Heart left ventricle (tissue), 13 donors: Measurements from ENCODE around the gene ATP2B2.

ENCODE experiments used
- POLR2A ChIP-seq, 2 donors: fragments of 450-650 bp; IDR thresholded peaks; one replicate each; pipeline ENCODE4 v1.6.1; 2017; ENCODE audit warnings: antibody characterized with exemption in 2 of 2, mild to moderate bottlenecking in 2 of 2, moderate library complexity in 2 of 2
- TF ChIP-seq, protein P1 (sequence below), 12 donors: fragments of 200-600 bp; sonication (generic) in 4 of 12; IDR thresholded peaks; one replicate each; pipeline versions ENCODE4 v1.5.0 to v1.8.0; 2018 to 2022; ENCODE audit warnings: antibody characterized with exemption in 12 of 12, mild to moderate bottlenecking in 5 of 12
- donor health status: ischemic (EF 13 %, LVEDD 7.1; RV severe dilation, severe dysfunction).
- donor health status: DM: no; HTN: yes; CAD: no.
- donor health status: DM: no; HTN: no; CAD: no.
- donor health status: ischemic (EF 25% LVEDD 6.9; RV normal size, moderate dysfunction).
- donor health status: ischemic (EF 25% LVEDD 5.7; RV mildly dilated, moderate dysfunction).
- donor health status: ischemic (EF 35%, LVEDD 5.7; RV mildly dilated, moderate dysfunction).
- donor health status: nonischemic (EF 11% LVEDD 7.7; RV severe dilation, severe dysfunction).
- donor health status: DM: yes; HTN: yes; CAD: no.
- donor health status: PGD.
- donor health status: ischemic (EF 29% LVEDD 5.4; RV normal size, mild dysfunction).
- donor health status: nonischemic (EF 23%, LVEDD 6.1; RV moderate dilation, normal function).

DNA sequence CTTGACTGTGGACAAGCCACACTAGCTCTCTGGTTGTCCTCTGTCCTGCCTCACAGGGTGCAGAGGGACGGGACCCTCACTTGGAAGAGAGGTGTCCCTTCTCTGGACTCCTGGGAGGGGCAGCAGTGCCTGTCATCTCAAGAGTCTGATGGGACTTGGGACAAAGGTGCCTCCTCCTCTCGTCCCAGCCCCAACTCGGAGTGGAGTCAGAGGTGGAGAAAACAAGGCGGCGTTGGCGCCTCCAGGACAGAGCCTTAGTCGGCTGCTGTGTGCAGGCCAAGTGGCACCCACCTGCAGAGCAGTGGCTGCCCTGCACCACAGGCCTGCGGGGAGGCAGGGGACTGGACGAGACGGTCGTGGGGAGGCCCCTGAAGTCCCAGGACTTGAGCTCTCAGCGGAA is 175.1 kb downstream of the ATP2B2 start:
- TF ChIP-seq, protein P1, sequence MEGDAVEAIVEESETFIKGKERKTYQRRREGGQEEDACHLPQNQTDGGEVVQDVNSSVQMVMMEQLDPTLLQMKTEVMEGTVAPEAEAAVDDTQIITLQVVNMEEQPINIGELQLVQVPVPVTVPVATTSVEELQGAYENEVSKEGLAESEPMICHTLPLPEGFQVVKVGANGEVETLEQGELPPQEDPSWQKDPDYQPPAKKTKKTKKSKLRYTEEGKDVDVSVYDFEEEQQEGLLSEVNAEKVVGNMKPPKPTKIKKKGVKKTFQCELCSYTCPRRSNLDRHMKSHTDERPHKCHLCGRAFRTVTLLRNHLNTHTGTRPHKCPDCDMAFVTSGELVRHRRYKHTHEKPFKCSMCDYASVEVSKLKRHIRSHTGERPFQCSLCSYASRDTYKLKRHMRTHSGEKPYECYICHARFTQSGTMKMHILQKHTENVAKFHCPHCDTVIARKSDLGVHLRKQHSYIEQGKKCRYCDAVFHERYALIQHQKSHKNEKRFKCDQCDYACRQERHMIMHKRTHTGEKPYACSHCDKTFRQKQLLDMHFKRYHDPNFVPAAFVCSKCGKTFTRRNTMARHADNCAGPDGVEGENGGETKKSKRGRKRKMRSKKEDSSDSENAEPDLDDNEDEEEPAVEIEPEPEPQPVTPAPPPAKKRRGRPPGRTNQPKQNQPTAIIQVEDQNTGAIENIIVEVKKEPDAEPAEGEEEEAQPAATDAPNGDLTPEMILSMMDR (IDR thresholded peaks at IDR 0.05) = no peak
- TF ChIP-seq POLR2A (IDR thresholded peaks at IDR 0.05) = no peak
